H9 (cell line): Measurements from ENCODE around the gene ST7L. TPM values are rescaled to one million over a fixed set of nuclear protein-coding genes. Genes with fewer than 3 reads are reported as not detected.

Source experiments
- DNase-seq: peaks from one replicate; pipeline ENCODE4 v3.0.0-alpha.2; 2017
- H2AFZ ChIP-seq: one replicate; pipeline ENCODE4 v1.6.1; 2013; ENCODE audit warnings: mild to moderate bottlenecking, low read length, control low read depth, moderate library complexity
- H2AK5ac ChIP-seq: 2 replicates; pipeline ENCODE4 v1.6.1; 2013; ENCODE audit warnings: low read length, control low read depth, mixed read lengths; ENCODE audit not compliant: insufficient read length
- H2BK120ac ChIP-seq: one replicate; pipeline ENCODE4 v1.6.1; 2013; ENCODE audit warnings: low read depth, mild to moderate bottlenecking, low read length, control low read depth, inconsistent platforms; ENCODE audit not compliant: poor library complexity, severe bottlenecking
- H2BK12ac ChIP-seq: 2 replicates; pipeline ENCODE4 v1.6.1; 2013; ENCODE audit warnings: low read length, control low read depth, mixed read lengths, low read depth; ENCODE audit not compliant: insufficient read length
- H2BK15ac ChIP-seq: 2 replicates; pipeline ENCODE4 v1.6.1; 2013; ENCODE audit warnings: low read depth, low read length, control low read depth
- H2BK20ac ChIP-seq: one replicate; pipeline ENCODE4 v1.6.1; 2013; ENCODE audit warnings: low read depth, mild to moderate bottlenecking, low read length, control low read depth, inconsistent platforms; ENCODE audit not compliant: poor library complexity, severe bottlenecking
- H2BK5ac ChIP-seq: 2 replicates; pipeline ENCODE4 v1.6.1; 2013; ENCODE audit warnings: low read length, control low read depth, mixed read lengths; ENCODE audit not compliant: insufficient read length
- H3K14ac ChIP-seq: 2 replicates; pipeline ENCODE4 v1.6.1; 2013; ENCODE audit warnings: low read length, control low read depth; ENCODE audit not compliant: insufficient read depth
- H3K18ac ChIP-seq: 2 replicates; pipeline ENCODE4 v1.6.1; 2013; ENCODE audit warnings: low read depth, mild to moderate bottlenecking, mixed read lengths, low read length, control low read depth; ENCODE audit not compliant: insufficient read length
- H3K23ac ChIP-seq: 2 replicates; pipeline ENCODE4 v1.6.1; 2013; ENCODE audit warnings: low read length, control low read depth, mixed read lengths, low read depth; ENCODE audit not compliant: insufficient read length
- H3K23me2 ChIP-seq: 2 replicates; pipeline ENCODE4 v1.6.1; 2013; ENCODE audit warnings: low read depth, mild to moderate bottlenecking, mixed read lengths, low read length, control low read depth; ENCODE audit not compliant: insufficient read length, poor library complexity, severe bottlenecking
- H3K27ac ChIP-seq: 2 replicates; pipeline ENCODE4 v1.5.1; 2013; ENCODE audit warnings: low read length, control low read depth, mixed read lengths, low read depth; ENCODE audit not compliant: insufficient read length
- H3K27me3 ChIP-seq: 2 replicates; pipeline ENCODE4 v1.6.1; 2013; ENCODE audit warnings: low read length, control low read depth, inconsistent platforms; ENCODE audit not compliant: insufficient read depth
- H3K4ac ChIP-seq: 2 replicates; pipeline ENCODE4 v1.6.1; 2013; ENCODE audit warnings: low read depth, mild to moderate bottlenecking, control low read depth, inconsistent platforms, low read length, moderate library complexity
- H3K4me1 ChIP-seq: 2 replicates; pipeline ENCODE4 v1.6.1; 2013; ENCODE audit warnings: low read length, control low read depth, inconsistent platforms; ENCODE audit not compliant: insufficient read depth
- H3K4me2 ChIP-seq: 2 replicates; pipeline ENCODE4 v1.6.1; 2013; ENCODE audit warnings: low read length, control low read depth, mixed read lengths; ENCODE audit not compliant: insufficient read length, insufficient read depth
- H3K56ac ChIP-seq: 2 replicates; pipeline ENCODE4 v1.6.1; 2013; ENCODE audit warnings: low read depth, mild to moderate bottlenecking, mixed read lengths, low read length, control low read depth; ENCODE audit not compliant: insufficient read length
- H3K79me1 ChIP-seq: 2 replicates; pipeline ENCODE4 v1.6.1; 2013; ENCODE audit warnings: low read depth, mild to moderate bottlenecking, moderate library complexity, low read length, control low read depth, inconsistent platforms; ENCODE audit not compliant: insufficient read depth, poor library complexity, severe bottlenecking
- H3K79me2 ChIP-seq: 2 replicates; pipeline ENCODE4 v1.6.1; 2013; ENCODE audit warnings: low read length, control low read depth, inconsistent platforms; ENCODE audit not compliant: insufficient read depth
- H3K9ac ChIP-seq: 2 replicates; pipeline ENCODE4 v1.6.1; 2013; ENCODE audit warnings: low read length, control low read depth, mixed read lengths; ENCODE audit not compliant: insufficient read length; ENCODE audit errors: extremely low read depth
- H3K9me3 ChIP-seq: one replicate; pipeline ENCODE4 v1.6.1; 2013; ENCODE audit warnings: low read depth, low read length, inconsistent platforms; ENCODE audit not compliant: control insufficient read depth
- H3T11ph ChIP-seq: one replicate; pipeline ENCODE4 v1.6.1; 2013; ENCODE audit warnings: mild to moderate bottlenecking, low read length, control low read depth, inconsistent platforms
- H4K20me1 ChIP-seq: one replicate; pipeline ENCODE4 v1.6.1; 2013; ENCODE audit not compliant: control insufficient read depth, insufficient read length, insufficient read depth
- H4K5ac ChIP-seq: 2 replicates; pipeline ENCODE4 v1.6.1; 2013; ENCODE audit warnings: low read depth, mild to moderate bottlenecking, mixed read lengths, low read length, control low read depth; ENCODE audit not compliant: insufficient read length
- H4K8ac ChIP-seq: replicated peaks from 2 replicates; pipeline ENCODE4 v1.6.1; 2013; ENCODE audit warnings: low read length, control low read depth, mixed read lengths, low read depth; ENCODE audit not compliant: insufficient read length
- H4K91ac ChIP-seq: 2 replicates; pipeline ENCODE4 v1.6.1; 2013; ENCODE audit warnings: low read depth, mild to moderate bottlenecking, moderate library complexity, mixed read lengths, low read length, control low read depth; ENCODE audit not compliant: insufficient read length
- H3K27ac Mint-ChIP-seq, 3 experiments: 2 replicates in 2 of 3; 3 replicates in 1 of 3; pipeline ENCODE4 v1.8.0; 2020 to 2021; ENCODE audit warnings: mixed read lengths in 3 of 3, mild to moderate bottlenecking in 1 of 3, moderate library complexity in 1 of 3
- H3K27me3 Mint-ChIP-seq: 2 replicates; pipeline ENCODE4 v1.8.0; 2021; ENCODE audit warnings: low read depth, mild to moderate bottlenecking, moderate library complexity, mixed read lengths
- H3K36me3 Mint-ChIP-seq, 3 experiments: 2 replicates in 2 of 3; 3 replicates in 1 of 3; pipeline ENCODE4 v1.8.0; 2020 to 2021; ENCODE audit warnings: low read depth in 3 of 3, mixed read lengths in 3 of 3; ENCODE audit not compliant: insufficient read depth in 1 of 3
- H3K4me1 Mint-ChIP-seq, 2 experiments: 2 replicates each; pipeline ENCODE4 v1.8.0; 2020; ENCODE audit warnings: mixed read lengths in 2 of 2
- H3K4me3 Mint-ChIP-seq, 2 experiments: 2 replicates in 1 of 2; 3 replicates in 1 of 2; pipeline ENCODE4 v1.8.0; 2020 to 2021; ENCODE audit warnings: mild to moderate bottlenecking in 2 of 2, mixed read lengths in 2 of 2, moderate library complexity in 1 of 2
- H3K9me3 Mint-ChIP-seq, 2 experiments: 2 replicates in 1 of 2; 3 replicates in 1 of 2; pipeline ENCODE4 v1.8.0; 2020; ENCODE audit warnings: mild to moderate bottlenecking in 2 of 2, mixed read lengths in 2 of 2, moderate library complexity in 1 of 2
- total RNA-seq: library from RNA; stranded (reverse); gene quantifications from 2 replicates; pipeline ENCODE4 v1.2.1, GENCODE V29; 2021
- TF ChIP-seq, protein P1 (sequence below): fragments of 200-600 bp; sonication (generic); conservative IDR thresholded peaks from 3 replicates; pipeline ENCODE4 v1.8.0; 2021; ENCODE audit warnings: antibody characterized with exemption, mild to moderate bottlenecking

ST7L gene
- total RNA-seq, 1 experiment from 2014 or later, result 16.0 TPM

DNA sequence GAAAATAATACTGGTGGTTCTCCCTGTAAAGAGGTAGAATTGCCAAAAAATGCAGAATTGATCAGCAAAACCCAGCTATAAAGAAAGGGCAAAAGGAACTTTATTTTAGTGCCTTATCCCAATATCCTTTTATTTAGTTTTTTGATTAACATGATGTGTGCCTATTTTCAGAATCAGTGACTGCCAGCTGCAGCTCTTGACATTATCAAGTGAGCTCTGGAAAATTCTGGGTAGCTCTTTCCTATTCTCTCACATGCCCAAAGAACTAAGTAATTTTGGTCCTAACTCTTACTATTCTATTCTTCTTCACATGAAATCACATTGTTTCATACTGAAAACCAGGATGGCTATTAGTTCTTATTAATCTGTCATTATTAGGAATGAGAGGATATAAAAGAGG is 88.1 kb downstream of the ST7L start:
- H2BK20ac ChIP-seq, result no peak overlapping the region

More for the DNA sequence above, 88.1 kb downstream of the ST7L start:
- Histone ChIP-seq H4K91ac (no peak overlapping the region), H3K56ac (no peak overlapping the region), H3K18ac (no peak overlapping the region), H3K23ac (no peak overlapping the region), H3K9me3 (no peaks in the 10 kb centered on the region), H4K8ac (no peak overlapping the region), H2BK5ac (no peak overlapping the region), H3K9ac (no peak overlapping the region), H2AFZ (no peak overlapping the region), H3K23me2 (no peaks in the 10 kb centered on the region), H3K14ac (no peak overlapping the region), H3T11ph (no peak overlapping the region), H3K79me1 (no peaks in the 10 kb centered on the region), H3K4ac (no peak overlapping the region), H2BK120ac (no peak overlapping the region), H2BK12ac (no peak overlapping the region), H4K5ac (no peak overlapping the region), H4K20me1 (no peaks in the 10 kb centered on the region), H3K27ac (no peak overlapping the region), H3K27me3 (no peaks in the 10 kb centered on the region), H3K79me2 (no peaks in the 10 kb centered on the region), H2BK15ac (no peak overlapping the region), H3K4me2 (no peak overlapping the region), H3K4me1 (no peaks in the 10 kb centered on the region; the same call in 1 of the 2 replicates), H2AK5ac (no peak overlapping the region)
- TF ChIP-seq, protein P1, sequence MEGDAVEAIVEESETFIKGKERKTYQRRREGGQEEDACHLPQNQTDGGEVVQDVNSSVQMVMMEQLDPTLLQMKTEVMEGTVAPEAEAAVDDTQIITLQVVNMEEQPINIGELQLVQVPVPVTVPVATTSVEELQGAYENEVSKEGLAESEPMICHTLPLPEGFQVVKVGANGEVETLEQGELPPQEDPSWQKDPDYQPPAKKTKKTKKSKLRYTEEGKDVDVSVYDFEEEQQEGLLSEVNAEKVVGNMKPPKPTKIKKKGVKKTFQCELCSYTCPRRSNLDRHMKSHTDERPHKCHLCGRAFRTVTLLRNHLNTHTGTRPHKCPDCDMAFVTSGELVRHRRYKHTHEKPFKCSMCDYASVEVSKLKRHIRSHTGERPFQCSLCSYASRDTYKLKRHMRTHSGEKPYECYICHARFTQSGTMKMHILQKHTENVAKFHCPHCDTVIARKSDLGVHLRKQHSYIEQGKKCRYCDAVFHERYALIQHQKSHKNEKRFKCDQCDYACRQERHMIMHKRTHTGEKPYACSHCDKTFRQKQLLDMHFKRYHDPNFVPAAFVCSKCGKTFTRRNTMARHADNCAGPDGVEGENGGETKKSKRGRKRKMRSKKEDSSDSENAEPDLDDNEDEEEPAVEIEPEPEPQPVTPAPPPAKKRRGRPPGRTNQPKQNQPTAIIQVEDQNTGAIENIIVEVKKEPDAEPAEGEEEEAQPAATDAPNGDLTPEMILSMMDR, result no peak
- peaks cover 0 to 7% (median 2%) of the 10 kb centered on the region in 3 experiments; a peak in 2 of 7 replicates for H3K36me3 Mint-ChIP-seq
- no peaks in the 10 kb centered on the region for H3K9me3 Mint-ChIP-seq
- no peak for DNase-seq
- H3K27ac Mint-ChIP-seq, result no peak overlapping the region
- no peaks in the 10 kb centered on the region for H3K27me3 Mint-ChIP-seq
- peaks cover 15% of the 10 kb centered on the region in 2 experiments for H3K4me1 Mint-ChIP-seq
- H3K4me3 Mint-ChIP-seq, result no peak overlapping the region
